B cell (primary cell): Measurements from ENCODE around the gene IFIT2. TPM values are rescaled to one million over a fixed set of nuclear protein-coding genes. Genes with fewer than 3 reads are reported as not detected.

ENCODE experiments used
- ATAC-seq: fragments of 200-7000 bp; cut with Tn5 transposase; one replicate; pipeline ENCODE4 v1.10.0; 2021; ENCODE audit warnings: low read depth, mild to moderate bottlenecking, moderate number of reproducible peaks, moderate library complexity
- CTCF ChIA-PET: fragments of 350-600 bp; sonication (Branson Sonifier 250); formaldehyde crosslinking; loops from one replicate; lab custom pipeline; 2021; ENCODE audit warnings: antibody characterized with exemption, inconsistent platforms; lab: Charles Lee
- POLR2A ChIA-PET: fragments of 350-600 bp; sonication (Branson Sonifier 250); formaldehyde crosslinking; loops from one replicate; lab custom pipeline; 2021; ENCODE audit warnings: antibody characterized with exemption; lab: Charles Lee
- DNase-seq: peaks from one replicate; pipeline ENCODE4 v3.0.0; 2013
- H2AFZ ChIP-seq: 2 replicates; pipeline ENCODE4 v1.6.1; 2012; ENCODE audit warnings: mild to moderate bottlenecking, low read depth, low read length; ENCODE audit not compliant: insufficient read depth, poor library complexity, severe bottlenecking
- H3K27ac ChIP-seq, 2 donors: 1 replicate in 1 of 2; 2 replicates in 1 of 2; pipeline ENCODE4 v1.5.1; 2012 to 2013; ENCODE audit warnings: low read length in 2 of 2, mild to moderate bottlenecking in 2 of 2, moderate library complexity in 1 of 2
- H3K27me3 ChIP-seq, 4 experiments: fragments of 200-600 bp in 1 of 4; sonication (generic) in 1 of 4; replicated peaks in 1 of 4; 1 replicate in 2 of 4; 2 replicates in 2 of 4; pipeline versions ENCODE4 v1.6.1 to v1.7.0; 2013 to 2016; ENCODE audit warnings: low read length in 3 of 4, mild to moderate bottlenecking in 2 of 4, mixed read lengths in 1 of 4, moderate library complexity in 1 of 4; ENCODE audit not compliant: insufficient read depth in 4 of 4, control insufficient read depth in 3 of 4; ENCODE audit errors: control extremely low read depth in 1 of 4
- H3K36me3 ChIP-seq, 2 experiments: replicated peaks in 1 of 2; 1 replicate in 1 of 2; 2 replicates in 1 of 2; pipeline versions ENCODE4 v1.6.1 to v1.7.1; 2013; ENCODE audit warnings: low read length in 1 of 2; ENCODE audit not compliant: insufficient read depth in 2 of 2, control insufficient read depth in 1 of 2; ENCODE audit errors: control extremely low read depth in 1 of 2, extremely low read depth in 1 of 2
- H3K4me1 ChIP-seq, 2 donors: fragments of 200-600 bp in 1 of 2; sonication (generic) in 1 of 2; 1 replicate in 1 of 2; 2 replicates in 1 of 2; pipeline versions ENCODE4 v1.5.1 to v1.6.1; 2013 to 2017; ENCODE audit warnings: low read length in 2 of 2; ENCODE audit not compliant: control insufficient read depth in 2 of 2, insufficient read depth in 2 of 2
- H3K4me2 ChIP-seq: replicated peaks from 2 replicates; pipeline ENCODE3; 2012; ENCODE audit warnings: mild to moderate bottlenecking, low read depth, low read length; ENCODE audit not compliant: poor library complexity, severe bottlenecking
- H3K4me3 ChIP-seq, 5 experiments: fragments of 200-600 bp in 1 of 5; sonication (generic) in 1 of 5; 1 replicate in 3 of 5; 2 replicates in 2 of 5; pipeline versions ENCODE4 v1.5.1 to v1.7.0; 2011 to 2016; ENCODE audit warnings: low read length in 4 of 5, mild to moderate bottlenecking in 4 of 5, low read depth in 2 of 5, control low read depth in 1 of 5, moderate library complexity in 1 of 5; ENCODE audit not compliant: insufficient read depth in 1 of 5; ENCODE audit errors: control extremely low read depth in 1 of 5, extremely low read depth in 1 of 5
- H3K79me2 ChIP-seq: fragments of 200-600 bp; sonication (generic); one replicate; pipeline ENCODE4 v1.6.0; 2016; ENCODE audit warnings: low read length; ENCODE audit not compliant: control insufficient read depth, insufficient read depth
- H3K9ac ChIP-seq: fragments of 200-600 bp; sonication (generic); 2 replicates; pipeline ENCODE4 v1.6.1; 2017; ENCODE audit warnings: mild to moderate bottlenecking, low read length, moderate library complexity
- H3K9me3 ChIP-seq, 3 donors: one replicate each; pipeline versions ENCODE4 v1.6.1 to v1.7.1; 2013; ENCODE audit warnings: low read length in 2 of 3; ENCODE audit not compliant: control insufficient read depth in 2 of 3, insufficient read depth in 1 of 3; ENCODE audit errors: control extremely low read depth in 1 of 3
- H4K20me1 ChIP-seq: 2 replicates; pipeline ENCODE4 v1.6.0; 2012; ENCODE audit warnings: mild to moderate bottlenecking, low read length; ENCODE audit not compliant: insufficient read depth, control insufficient read depth, poor library complexity, severe bottlenecking
- H3K27ac Mint-ChIP-seq: one replicate; pipeline ENCODE4 v1.8.0; 2021; ENCODE audit warnings: mixed read lengths
- H3K27me3 Mint-ChIP-seq: one replicate; pipeline ENCODE4 v1.8.0; 2021; ENCODE audit warnings: mixed read lengths
- H3K4me1 Mint-ChIP-seq: one replicate; pipeline ENCODE4 v1.8.0; 2021; ENCODE audit warnings: mixed read lengths
- H3K4me3 Mint-ChIP-seq: one replicate; pipeline ENCODE4 v1.8.0; 2021; ENCODE audit warnings: mixed read lengths
- H3K9me3 Mint-ChIP-seq: one replicate; pipeline ENCODE4 v1.8.0; 2022; ENCODE audit warnings: mixed read lengths; ENCODE audit not compliant: insufficient read depth
- CTCF ChIP-seq: fragments of 200-600 bp; IDR thresholded peaks from one replicate; pipeline ENCODE4 v1.8.0; 2022; ENCODE audit warnings: antibody characterized with exemption, mild to moderate bottlenecking
- EZH2 ChIP-seq: IDR thresholded peaks from 2 replicates; pipeline ENCODE4 v1.6.1; 2012; ENCODE audit warnings: borderline replicate concordance, low read depth, mild to moderate bottlenecking, moderate library complexity, low read length; ENCODE audit not compliant: insufficient read depth, poor library complexity, severe bottlenecking
- WGBS: methylation state at CpG from one replicate; pipeline ENCODE4 v1.1.5; 2013; ENCODE audit warnings: missing lambda C conversion rate; ENCODE audit not compliant: insufficient coverage; 5-methylcytosine and 5-hydroxymethylcytosine counted together
- intact Hi-C: fragments of 100-400 bp; cut with micrococcal nuclease; formaldehyde crosslinking; loops from one replicate; pipeline ENCODE4 v1.10.0; 2022
- polyA plus RNA-seq: library from polyadenylated mRNA; depleted of rRNA; stranded (reverse); fragments of >200 nt; gene quantifications from 2 replicates; pipeline ENCODE4 v1.2.3, GENCODE V29; 2012
- total RNA-seq, 2 donors: library from RNA; stranded (reverse); fragments of 120-200 nt in 1 of 2; gene quantifications; 1 replicate in 1 of 2; 2 replicates in 1 of 2; pipeline versions ENCODE4 v1.2.3 to v1.2.4, GENCODE V29; 2013 to 2022

IFIT2 gene
- total and polyA plus RNA-seq, 2 donors (not counting 1 experiment from before 2014, with no cell fraction given) = 3.6 to 12.4 TPM

- H3K9me3 ChIP-seq = no peaks in the 10 kb centered on the region
- no peak overlapping the region for H3K4me2 ChIP-seq
- H3K27ac ChIP-seq = no peak overlapping the region
- Mint-ChIP-seq H3K27me3 (no peaks in the 10 kb centered on the region), H3K9me3 (no peaks in the 10 kb centered on the region), H3K4me3 (no peak overlapping the region), H3K27ac (no peak overlapping the region), H3K4me1 (peaks cover 2% of the 10 kb centered on the region)
- DNase-seq = no peak
- WGBS = no CpG with 5 or more reads among the region's 3 CpGs
- H4K20me1 ChIP-seq = no peaks in the 10 kb centered on the region
- H3K9ac ChIP-seq = no peak overlapping the region
- H2AFZ ChIP-seq = no peak overlapping the region
- ChIA-PET CTCF (no interaction called here), POLR2A (interaction anchor here (0.7 kb wide), 1 partner anchor 31 kb away, joined by 3 read pairs; no protein-coding TSS in a partner anchor)
- H3K27me3 ChIP-seq = no peaks in the 10 kb centered on the region
- no peak for ATAC-seq
- TF ChIP-seq CTCF (no peak), EZH2 (no peak)
- no peaks in the 10 kb centered on the region for H3K79me2 ChIP-seq
- H3K36me3 ChIP-seq = no peaks in the 10 kb centered on the region
- H3K4me1 ChIP-seq = no peaks in the 10 kb centered on the region
- intact Hi-C loops = no loop called here
- H3K4me3 ChIP-seq = no peak overlapping the region
These were observed 21.3 kb upstream of the IFIT2 start for GRCh38 chr10:89280508-89280907.

GRCh38 chr10:89281606-89282395 is 20.0 kb upstream of the IFIT2 start:
- Histone ChIP-seq H2AFZ (no peak overlapping the region), H3K36me3 (no peaks in the 10 kb centered on the region), H3K27me3 (no peaks in the 10 kb centered on the region), H3K4me1 (no peaks in the 10 kb centered on the region), H3K9ac (no peak overlapping the region), H3K4me2 (no peak overlapping the region), H4K20me1 (no peaks in the 10 kb centered on the region), H3K79me2 (no peaks in the 10 kb centered on the region), H3K27ac (no peak overlapping the region), H3K9me3 (no peaks in the 10 kb centered on the region), H3K4me3 (no peak overlapping the region)
- CTCF ChIA-PET = interaction anchor here (0.8 kb wide), 1 partner anchor 88 kb away, joined by 3 read pairs; no protein-coding TSS in a partner anchor
- ATAC-seq = no peak
- 94% methylated on average over 2 of the region's 4 CpGs for WGBS
- Mint-ChIP-seq H3K27ac (no peak overlapping the region), H3K4me1 (peaks cover 2% of the 10 kb centered on the region), H3K4me3 (no peak overlapping the region), H3K9me3 (no peaks in the 10 kb centered on the region), H3K27me3 (no peaks in the 10 kb centered on the region)
- intact Hi-C loops = no loop called here
- no peak for TF ChIP-seq CTCF
- TF ChIP-seq EZH2 = no peak
- POLR2A ChIA-PET = no interaction called here
- DNase-seq = no peak
